GDM1 (cell line): ENCODE data around the gene SMYD5.
A peak's percentile ranks its signal among the peaks of the same experiment; 100 is the strongest.
"Not testable (repeated sequence)": the region's sequence is repeated elsewhere in the genome, so short reads cannot be mapped to it uniquely, and the experiment has no call there.

Source experiments
- DNase-seq: peaks from one replicate; lab custom pipeline; 2025; lab: John Stamatoyannopoulos, UW

SMYD5 gene

DNA sequence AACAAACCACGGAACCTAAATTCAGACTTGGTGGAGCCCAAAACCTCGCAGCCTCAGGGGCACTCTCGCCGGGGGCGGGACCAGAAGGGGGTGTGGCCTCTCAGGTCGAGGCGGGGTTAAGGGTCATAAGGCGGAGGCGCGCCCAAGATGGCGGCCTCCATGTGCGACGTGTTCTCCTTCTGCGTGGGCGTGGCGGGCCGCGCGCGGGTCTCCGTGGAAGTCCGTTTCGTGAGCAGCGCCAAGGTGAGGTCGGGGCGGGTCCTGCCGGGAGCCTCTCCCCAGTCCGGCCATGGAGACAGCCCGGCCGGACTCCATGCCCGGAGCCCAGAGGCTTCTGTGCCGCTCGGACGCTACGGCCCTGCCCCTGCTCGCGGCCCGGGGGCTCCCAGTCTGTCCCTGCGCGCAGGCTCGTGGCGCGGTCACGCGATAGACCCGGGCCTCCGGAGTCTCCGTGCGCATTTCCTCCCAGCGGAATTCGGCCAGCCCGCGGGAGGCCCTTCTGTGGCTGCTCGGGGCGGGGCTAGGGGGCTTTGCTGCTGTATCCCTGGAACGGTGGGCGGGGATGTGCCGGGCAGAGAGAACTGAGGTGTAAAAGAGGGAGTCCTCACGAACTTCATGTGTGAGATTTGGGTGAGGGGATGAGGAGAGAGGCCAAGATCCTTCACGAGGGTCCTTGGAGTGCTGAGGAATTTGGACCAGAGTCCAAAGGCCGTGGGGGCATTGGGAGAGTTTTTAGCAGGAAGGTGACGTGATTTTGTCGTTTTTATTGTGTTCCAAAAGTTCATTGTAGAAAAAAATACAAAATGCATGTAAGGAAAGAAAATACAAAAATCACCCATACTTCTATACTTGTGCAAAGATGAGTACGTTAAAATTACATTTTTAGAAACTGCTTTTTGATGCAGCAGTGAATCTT is at the start of gene SMYD5:
SMYD5 (plus strand) TSS at position 126 of the 916 bp plus-strand sequence; CDS start at position 148, 22 bp downstream.
- DNase-seq, result peak; percentile 86

DNA sequence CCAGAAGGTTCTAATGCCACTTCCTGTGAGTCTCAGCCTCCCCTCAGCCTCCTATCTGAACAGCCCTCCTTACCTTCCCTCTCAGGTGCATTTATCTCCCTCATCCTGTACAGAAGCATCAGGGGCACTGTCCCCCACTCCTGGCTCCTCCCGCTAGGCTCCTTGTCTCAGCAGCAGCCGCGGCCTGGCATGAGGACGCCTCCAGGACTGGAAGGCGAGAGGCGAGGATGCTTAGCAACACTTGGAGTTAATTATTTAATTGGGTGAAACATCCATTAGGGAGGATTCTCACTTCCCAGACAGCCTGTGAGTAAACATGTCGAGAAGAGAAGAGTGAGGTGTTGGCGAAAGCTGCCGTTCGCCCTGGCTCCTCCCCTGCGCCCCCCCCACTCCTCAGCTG is 48.1 kb upstream of the SMYD5 start:
- DNase-seq, result not testable (repeated sequence)

DNA sequence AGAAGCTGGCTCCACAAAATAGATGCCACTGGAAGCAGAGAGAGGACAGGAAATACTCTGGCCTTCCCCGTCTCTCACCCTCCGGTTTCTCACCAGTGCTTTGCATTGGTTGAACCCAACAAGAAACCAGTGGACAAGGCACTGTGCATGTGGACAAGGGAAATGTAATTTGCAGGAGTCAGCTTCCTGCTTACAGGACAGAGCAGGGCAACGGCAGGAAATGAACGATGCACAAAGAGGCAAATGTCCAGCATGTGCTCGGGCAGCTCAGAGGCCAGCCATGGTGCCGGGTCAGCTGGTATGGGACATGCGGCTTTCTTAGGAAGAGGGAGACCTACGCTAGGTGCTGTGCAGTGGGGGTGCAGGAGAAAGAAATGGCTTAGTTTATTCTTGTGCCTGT is 47.2 kb upstream of the SMYD5 start:
- not testable (repeated sequence) for DNase-seq

- not testable (repeated sequence) for DNase-seq
Measured at GRCh38 chr2:73168348-73168747, 45.7 kb upstream of the SMYD5 start.

- not testable (repeated sequence) for DNase-seq
Measured at GRCh38 chr2:73170341-73170740, 43.7 kb upstream of the SMYD5 start.

DNA sequence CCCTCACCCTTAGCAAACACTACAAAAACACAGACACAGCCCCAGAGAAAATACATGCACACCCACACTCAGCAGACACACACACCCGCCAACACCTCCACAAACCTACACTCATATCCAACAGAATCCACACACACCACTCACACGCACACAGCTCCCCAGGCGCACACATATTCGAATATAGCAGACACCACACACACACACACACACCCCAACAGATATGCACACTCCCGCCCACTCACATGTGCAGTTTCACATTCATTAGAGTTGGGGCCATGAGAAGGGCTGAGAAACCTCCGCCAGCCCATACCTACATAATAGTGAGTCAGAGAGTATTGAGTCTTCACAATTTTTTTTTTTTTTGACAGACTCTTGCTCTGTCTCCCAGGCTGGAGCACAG is 41.1 kb upstream of the SMYD5 start:
- DNase-seq, result no peak

DNA sequence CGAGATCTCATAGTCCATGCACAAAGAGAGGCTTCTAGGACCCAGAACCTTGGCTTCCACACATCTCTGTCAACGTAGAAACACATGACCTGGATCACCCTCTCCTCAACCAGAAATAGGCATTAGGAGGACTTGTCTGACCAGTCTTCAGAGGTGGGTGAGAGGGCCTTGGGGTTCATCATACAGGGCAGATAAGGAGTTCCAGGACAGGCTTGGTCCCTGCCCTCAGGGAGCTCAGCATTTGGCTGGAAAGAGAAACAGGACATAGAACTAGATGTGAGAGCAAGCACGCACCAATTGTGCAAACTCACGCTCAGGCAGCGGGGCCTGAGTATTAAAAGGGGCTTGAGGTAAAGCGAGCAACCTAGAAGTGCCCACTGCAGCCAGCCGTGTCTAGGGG is 40.3 kb upstream of the SMYD5 start:
- DNase-seq, result no peak

GRCh38 chr2:73174244-73174643 is 39.8 kb upstream of the SMYD5 start:
- no peak for DNase-seq

DNA sequence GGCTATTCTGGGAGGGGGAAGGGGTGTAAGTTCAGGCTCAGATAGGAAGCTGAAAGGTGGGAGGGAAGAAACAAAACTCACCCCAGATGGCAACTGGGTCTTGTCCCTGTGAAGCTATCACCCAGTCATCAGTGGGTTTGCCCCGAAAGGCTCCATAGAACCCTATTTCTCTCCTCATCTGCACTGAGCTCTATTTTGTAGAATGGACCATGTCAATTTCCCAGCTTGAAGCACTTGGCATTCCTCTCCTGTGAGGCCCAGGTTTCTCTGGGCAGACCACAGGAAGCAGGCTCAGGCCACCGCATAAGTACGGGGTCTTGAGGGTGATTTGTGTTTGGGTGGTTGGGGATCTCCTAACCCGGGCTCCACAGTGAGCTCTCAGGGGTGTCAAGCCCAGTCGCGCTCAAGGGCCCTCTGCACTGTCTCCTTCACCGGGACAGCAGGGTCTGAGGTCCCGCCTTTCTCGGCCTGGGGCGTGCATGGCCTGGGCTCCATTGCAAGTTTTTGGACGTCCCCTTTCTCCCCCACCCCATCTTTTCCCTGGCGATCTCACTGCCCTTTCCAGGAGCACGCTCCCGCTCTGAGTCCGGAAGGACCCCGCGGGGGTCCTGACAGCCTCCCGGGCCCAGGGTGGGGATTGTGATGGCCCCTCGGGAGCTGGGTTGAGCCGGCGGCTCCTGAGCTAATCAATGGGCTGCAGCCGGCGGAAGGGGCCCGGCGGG is 38.9 kb upstream of the SMYD5 start:
- no peak for DNase-seq

GRCh38 chr2:73175663-73176204 is 38.3 kb upstream of the SMYD5 start:
- DNase-seq, result no peak

GRCh38 chr2:73176205-73176880 is 37.7 kb upstream of the SMYD5 start:
- no peak for DNase-seq

GRCh38 chr2:73176881-73177644 is 37.0 kb upstream of the SMYD5 start:
- peak; percentile 73 for DNase-seq

DNA sequence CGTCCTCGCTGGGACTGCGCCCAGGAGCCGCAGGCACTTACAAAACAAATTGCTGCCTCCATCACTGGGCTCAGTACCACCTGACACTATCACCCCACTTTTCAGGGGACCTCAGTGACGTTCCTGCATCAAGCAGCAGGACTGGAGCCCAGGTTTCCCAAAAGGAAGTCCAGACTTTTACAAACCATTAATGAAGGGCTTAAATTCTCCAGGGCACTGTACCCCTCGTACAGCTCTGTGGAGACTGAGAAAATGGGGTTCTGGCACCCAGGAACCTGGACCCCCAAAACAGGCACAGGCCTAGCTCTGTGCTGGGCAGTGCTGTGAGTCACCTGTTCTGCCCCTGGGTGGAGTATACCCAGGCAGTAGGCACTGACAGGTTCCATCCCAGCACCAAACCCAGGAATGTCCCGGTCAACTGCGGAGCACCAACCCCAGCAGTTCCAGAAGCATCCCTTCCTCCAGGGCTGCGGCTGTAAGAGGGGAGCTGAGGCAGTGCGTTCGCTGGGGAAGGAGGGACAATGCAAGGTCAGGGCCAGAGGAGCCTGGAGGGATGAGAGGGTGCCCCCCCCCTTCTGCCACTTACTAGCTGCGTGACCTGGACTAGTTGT is 36.3 kb upstream of the SMYD5 start:
- DNase-seq, result no peak

DNA sequence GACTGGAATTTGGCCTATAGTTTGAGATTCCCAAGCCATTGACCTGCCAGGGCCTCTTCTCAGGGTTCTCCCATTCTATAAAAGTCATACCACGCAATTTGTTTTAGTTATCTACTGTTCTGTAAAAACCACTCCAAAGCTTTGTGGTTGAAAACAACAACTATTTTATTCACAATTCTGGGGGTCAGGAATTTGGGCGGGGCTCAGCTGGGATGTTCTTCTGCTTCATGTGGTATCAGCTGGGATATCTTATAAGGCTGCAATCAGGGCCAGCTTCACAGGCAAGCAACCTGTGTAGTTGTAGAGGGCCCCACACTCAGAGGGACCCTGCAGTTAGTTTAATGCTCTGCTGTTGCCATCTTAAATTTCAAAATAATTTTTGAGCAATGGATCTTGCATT is 28.1 kb upstream of the SMYD5 start:
- DNase-seq, result no peak

DNA sequence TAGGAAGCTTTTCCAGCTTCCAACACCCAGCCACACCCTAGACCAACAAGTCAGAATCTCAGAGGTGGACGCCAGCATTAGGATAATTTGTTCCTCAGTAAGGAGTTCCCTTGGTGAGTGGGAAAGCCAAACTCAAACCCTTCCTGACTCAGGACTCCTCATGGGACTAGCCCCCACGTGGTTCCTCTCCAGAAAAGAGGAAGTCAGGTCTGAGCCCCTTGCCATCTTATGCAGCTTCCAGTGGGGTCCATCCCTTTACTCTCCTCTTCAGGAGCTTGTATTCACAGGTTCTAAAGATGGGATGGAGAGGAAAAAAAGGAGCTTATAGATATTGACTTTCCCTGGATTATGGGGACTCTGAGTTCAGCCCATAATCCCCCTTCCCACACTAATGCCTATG is 26.5 kb upstream of the SMYD5 start:
- DNase-seq, result no peak

DNA sequence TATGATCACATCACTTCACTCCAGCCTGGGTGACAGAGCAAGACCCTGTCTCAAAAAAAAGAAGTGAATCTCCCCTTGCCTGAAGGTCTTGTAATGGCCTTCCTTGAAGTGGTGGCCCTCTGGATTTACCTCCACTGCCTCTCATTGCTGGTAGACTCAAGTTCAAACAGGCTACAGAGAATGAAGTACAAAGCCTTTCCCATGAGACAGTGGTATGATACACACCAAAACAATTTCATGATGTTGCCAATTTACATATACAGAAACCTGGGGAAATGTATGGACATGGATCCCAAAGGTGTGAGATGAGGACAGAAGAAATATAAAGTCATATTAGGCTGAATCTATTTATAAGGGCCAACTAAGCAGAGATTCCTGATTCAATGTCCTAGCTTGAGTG is 16.5 kb upstream of the SMYD5 start:
- no peak for DNase-seq

DNA sequence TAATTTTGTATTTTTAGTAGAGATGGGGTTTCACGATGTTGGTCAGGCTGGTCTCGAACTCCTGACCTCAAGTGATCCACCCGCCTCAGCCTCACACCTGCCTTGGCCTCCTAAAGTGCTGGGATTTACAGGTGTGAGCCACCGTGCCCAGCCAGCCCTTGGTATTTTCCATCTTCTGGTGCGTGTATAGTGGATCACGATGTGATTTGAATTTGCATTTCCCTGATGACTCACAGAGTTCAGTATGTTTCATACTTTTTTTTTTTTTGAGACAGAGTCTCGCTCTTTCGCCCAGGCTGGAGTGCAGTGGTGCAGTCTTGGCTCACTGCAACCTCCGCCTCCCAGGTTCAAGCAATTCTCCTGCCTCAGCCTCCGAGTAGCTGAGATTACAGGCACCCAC is 13.8 kb upstream of the SMYD5 start:
- DNase-seq, result not testable (repeated sequence)

- no peak for DNase-seq
Measured at GRCh38 chr2:73202156-73203054, 11.6 kb upstream of the SMYD5 start, which contains the start of gene NOTO. Gene NOTO (plus strand): TSS chr2:73202574. CDS start chr2:73202667, 93 bp downstream.

GRCh38 chr2:73203055-73203681 is 10.9 kb upstream of the SMYD5 start:
- no peak for DNase-seq
